HG02571 (cell line): Measurements from ENCODE around the gene FLT1.
A peak's percentile ranks its signal among the peaks of the same experiment; 100 is the strongest.

Experiments
- ATAC-seq: cut with Tn5 transposase; IDR thresholded peaks from one replicate; pipeline ENCODE4 v1.9.1; 2021; ENCODE audit warnings: mild to moderate bottlenecking, moderate library complexity; ENCODE audit not compliant: unreplicated experiment

FLT1 gene

GRCh38 chr13:28432816-28433560 lies 61.9 kb downstream of the FLT1 start:
- no peak for ATAC-seq

DNA sequence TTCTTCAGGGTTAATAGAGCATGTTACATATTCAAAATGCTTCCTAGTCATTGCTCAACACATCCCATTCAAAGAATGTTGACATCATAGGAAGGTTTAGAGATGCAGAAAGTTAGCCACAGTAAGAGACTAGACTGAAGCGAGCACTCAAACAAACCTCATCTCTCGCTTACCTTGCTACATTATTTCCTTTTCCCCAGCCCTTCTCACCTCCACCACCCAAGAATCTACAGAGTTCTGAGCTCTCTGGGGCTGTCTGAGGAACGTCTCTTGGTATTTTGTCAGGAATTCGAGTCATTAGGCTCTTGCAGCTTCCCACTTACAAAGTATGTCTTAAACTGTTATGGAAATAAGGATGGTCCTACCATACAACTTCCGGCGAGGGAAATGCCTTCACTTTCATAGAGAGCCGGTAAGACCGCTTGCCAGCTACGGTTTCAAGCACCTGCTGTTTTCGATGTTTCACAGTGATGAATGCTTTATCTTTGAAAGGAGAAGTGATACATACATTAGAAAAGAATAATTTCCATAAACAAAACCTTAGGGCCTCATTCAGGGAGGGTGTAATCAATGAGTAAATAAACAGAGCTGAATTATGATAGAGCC lies 65.1 kb downstream of the FLT1 start:
- ATAC-seq = peak; percentile 96

- ATAC-seq = no peak
These were observed 65.8 kb downstream of the FLT1 start for GRCh38 chr13:28429096-28429495.

DNA sequence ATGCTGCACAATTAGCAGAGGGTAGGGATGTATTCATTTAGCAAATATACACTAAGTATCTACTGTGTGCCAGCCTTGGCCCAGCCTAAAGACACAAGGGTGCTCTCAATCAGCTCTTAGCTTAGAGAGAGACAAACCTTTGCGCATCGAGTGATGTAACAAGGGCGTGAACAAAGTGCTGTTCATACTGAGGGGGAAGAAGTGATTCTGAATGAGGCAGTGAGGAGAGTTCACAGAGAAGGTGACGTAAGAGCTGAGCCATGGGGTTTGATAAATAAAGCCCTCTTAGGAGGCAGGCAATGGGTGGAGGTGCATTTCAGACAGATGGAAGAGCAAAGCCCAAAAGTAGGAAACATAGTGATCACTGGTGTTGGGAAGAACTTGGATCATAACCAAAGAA lies 68.5 kb downstream of the FLT1 start:
- no peak for ATAC-seq

- ATAC-seq = no peak
These were observed 69.1 kb downstream of the FLT1 start for GRCh38 chr13:28425793-28426192.

GRCh38 chr13:28424541-28424940 lies 70.4 kb downstream of the FLT1 start:
- ATAC-seq = no peak

DNA sequence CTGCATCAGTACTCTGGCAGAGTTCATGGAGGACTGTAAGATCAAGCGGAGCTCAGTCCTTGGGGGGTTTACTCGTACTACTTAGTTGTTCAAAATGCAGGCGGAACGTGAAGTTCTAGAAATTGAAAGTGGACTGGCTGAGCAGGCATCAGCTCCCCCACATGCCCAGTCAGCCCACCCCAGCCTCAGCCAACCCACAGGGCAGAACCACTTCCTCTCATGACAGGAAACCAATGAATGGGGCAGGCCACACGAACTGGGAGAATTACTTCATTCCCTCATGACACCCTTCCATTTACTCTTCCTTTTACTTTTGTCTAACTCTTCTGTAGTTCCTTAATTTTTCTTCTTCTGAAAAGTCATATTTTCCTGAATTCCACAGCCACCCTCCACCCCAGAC lies 71.9 kb downstream of the FLT1 start:
- ATAC-seq = no peak

DNA sequence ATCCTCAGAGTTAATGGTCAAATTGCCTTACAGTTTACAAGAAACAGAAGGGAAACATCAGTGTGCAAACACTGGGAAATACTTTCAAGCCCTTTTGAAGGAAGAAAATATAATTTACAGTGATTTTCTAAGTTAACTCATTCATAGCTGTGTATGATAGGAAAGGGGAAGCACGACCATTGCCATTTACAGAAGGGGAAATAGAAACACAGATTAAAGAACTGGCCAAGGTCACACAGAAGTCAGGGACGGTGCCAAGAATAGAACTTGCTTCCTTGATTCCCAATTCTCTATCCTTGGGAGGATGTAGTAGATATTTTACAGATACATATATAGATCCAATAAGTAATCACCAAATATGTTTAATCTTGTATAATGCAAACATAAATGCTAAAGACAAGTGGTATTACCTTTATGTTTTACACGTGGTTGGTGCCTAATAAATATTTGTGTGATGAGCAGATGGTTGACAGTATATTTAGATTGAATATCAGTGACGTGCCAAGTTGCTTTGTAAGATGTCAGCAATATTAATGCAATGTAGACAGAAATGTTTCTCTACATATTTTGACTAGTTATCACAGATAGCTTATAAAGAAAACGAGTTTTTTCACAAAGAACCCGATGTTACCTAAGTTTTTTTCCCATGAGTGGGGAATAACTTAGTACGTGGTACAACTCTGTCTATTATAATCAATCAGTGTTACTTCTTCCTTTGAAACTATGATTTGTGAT lies 73.1 kb downstream of the FLT1 start:
- ATAC-seq = no peak

DNA sequence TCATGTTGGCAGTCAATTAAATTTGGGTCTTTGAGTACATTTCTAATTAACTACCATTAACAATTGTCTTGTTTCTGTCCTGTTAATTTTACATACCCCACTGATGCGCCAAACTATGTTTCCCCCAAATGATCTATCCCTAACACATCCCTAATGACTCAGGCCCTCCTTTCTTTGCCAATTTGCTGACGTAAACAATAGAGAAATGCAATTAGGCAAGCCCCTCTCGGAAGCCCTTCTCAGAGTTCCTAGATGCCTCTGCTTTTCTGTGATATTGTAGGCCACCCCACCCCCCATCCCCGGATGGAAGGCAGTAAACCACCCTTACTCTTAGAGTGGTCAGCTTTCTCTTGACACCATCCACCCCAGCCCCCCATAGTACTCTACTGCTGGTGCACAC lies 74.2 kb downstream of the FLT1 start:
- no peak for ATAC-seq

GRCh38 chr13:28415994-28416421 lies 78.9 kb downstream of the FLT1 start:
- ATAC-seq = no peak

GRCh38 chr13:28413999-28414398 lies 80.9 kb downstream of the FLT1 start:
- no peak for ATAC-seq

DNA sequence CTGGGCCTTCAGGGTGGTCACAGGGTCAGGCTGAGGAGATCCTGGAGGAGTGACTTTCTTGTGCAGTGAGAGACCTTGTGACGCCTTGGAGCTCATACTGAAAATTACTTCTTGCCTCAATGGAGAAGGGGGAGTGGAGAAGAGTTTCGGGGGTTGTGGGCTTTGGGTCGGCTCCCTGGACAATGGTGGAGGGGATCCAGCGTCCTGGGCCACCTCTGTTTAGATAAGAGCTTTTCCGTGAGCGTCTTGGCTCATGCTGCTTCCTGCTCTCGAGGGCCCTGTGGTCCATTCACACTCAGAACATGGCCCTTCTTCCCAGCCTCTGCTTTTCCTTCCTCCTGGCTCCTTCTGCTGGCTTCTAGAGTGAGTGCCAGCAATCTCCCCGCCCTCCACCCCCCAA lies 81.9 kb downstream of the FLT1 start:
- ATAC-seq = no peak

GRCh38 chr13:28411831-28412353 lies 83.0 kb downstream of the FLT1 start:
- ATAC-seq = no peak

- no peak for ATAC-seq
These were observed 84.8 kb downstream of the FLT1 start for GRCh38 chr13:28410096-28410495.

GRCh38 chr13:28409648-28410047 lies 85.3 kb downstream of the FLT1 start:
- no peak for ATAC-seq

DNA sequence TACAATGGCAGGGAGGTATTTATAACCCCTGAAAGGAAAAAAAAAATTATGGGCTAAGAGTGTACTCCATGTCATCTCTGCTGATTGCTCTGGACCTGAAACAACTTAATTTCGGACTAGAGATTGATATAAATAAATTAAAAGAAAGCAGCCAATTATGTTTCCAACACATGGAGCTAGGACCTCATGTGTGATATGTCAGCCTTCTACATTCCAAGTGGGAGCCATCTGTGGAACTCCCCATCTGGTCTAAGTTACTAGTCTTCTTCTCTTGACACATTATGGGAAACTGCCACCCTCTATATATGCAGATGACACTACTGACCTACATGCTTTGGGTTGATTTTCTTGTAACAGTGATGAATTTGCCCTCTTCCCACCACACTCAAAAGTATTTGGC lies 86.1 kb downstream of the FLT1 start:
- ATAC-seq = no peak

DNA sequence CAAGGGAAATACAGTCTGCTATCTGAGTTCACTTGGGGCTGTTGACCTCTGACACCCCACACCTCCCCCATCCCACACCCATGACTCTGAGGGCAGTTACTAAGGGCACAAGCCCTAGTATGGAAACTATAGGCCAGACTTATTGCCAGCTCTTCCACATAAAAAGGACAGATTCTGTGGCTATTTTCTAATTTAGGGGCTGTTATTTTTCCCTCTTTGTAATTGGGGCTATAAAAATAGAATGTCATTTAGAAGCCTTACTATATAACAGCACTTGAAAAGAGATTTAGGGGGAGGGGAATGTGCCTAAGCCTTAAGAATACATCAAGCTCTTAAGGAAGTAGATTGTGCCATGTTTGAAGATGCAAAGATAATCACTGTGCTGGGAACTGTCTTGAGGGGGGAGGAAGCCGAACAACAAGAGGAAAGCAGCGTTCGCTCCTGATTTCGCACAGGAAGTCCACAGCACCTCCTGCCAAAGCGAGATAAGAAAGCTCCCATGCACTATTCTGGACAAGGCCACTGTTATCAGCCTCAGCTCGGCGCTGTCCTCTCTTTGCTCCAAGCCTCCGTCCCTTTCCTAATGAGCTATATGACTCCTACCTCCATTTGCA lies 86.6 kb downstream of the FLT1 start:
- ATAC-seq = no peak

DNA sequence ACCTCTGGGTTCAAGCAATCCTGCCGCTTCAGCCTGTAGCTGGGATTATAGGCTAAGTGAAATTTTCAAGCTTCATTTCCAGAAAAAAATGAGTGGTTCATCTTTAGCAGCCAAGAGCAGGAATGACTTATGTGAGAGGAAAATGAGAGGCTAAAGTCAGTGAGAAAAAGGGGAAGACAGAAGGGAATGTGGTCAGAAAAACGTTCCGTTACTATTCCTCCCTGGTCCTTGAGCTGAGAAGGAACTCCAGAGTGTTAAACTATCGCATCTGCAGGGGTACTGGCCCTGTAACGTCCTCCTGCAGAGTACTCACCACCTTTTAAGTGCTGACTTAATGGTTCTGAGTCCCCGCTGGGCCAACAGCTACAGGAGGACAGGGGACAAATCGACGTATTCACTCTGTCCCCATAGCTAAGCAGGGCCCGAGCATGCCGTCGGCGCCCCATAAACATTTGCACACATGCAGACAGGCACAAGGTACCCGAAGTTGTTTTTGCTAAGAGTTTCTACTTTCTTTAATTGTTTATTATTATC lies 88.1 kb downstream of the FLT1 start:
- ATAC-seq = no peak

DNA sequence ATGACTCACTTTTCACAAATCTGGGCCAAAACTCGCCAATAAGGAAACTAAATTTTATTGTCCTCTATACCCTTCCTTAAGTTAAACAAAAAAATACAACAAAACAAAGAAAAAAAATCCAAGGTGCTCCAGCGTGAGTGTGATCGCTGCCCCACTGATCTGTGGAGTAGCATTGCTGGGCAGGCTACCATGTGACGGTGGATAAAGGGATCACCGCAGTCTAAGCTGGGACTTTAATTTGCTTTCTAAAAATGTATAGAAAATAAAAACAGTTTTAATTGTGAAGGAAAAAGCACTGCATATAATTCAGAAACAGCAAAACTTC lies 92.9 kb downstream of the FLT1 start:
- ATAC-seq = no peak

DNA sequence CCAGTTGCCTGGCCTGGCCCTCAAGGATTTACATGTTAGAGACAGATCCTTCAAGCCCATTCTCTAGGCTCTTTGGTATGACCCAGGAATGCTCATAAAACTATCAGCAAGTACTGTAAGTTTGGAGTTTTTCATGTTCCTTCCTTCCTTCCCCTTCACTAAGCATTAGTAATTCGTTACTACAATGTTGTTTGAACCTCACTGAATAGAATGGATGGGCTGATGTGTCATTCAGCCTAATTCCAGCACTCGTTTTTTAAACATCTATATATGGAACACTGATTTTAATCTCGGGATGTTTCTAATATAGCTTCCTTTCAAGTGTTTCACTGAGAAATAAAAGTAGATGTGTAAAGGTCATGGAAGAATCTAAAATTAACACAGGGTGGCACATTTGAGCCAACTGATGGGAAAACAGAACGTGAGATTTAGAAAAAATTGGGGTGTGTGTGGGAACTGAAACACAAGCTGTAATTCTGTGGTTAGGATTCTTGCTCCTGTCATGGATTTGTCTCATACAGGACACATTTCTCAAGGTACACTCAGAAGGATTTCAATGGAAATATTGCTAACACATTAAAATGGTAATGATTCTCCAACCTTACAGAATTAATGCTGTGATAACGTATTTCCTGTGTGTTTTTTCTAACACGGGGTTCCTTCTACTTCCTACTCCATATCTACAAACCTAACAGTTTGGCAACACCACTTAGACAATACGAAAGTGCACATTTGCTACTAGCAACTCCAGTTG lies 93.4 kb downstream of the FLT1 start:
- no peak for ATAC-seq

- no peak for ATAC-seq
These were observed 98.9 kb downstream of the FLT1 start for GRCh38 chr13:28396053-28396452.
